HepG2 (cell line): Measurements from ENCODE around the gene GAS5. TPM values are rescaled to one million over a fixed set of nuclear protein-coding genes. Genes with fewer than 3 reads are reported as not detected.

Experiments used
- ATF3 ChIP-seq: sonication (generic); formaldehyde crosslinking; IDR thresholded peaks from 2 replicates; pipeline ENCODE4 v1.4.0; 2020; ENCODE audit warnings: missing genetic modification reagents
- BCL6 ChIP-seq: IDR thresholded peaks from 2 replicates; pipeline ENCODE4 v1.6.1; 2016; ENCODE audit warnings: missing genetic modification reagents, missing compliant biosample characterization
- GATA4 ChIP-seq: sonication (generic); IDR thresholded peaks from 2 replicates; pipeline ENCODE4 v1.6.1; 2016; ENCODE audit warnings: antibody characterized with exemption, low read depth, borderline replicate concordance
- KAT7 ChIP-seq: IDR thresholded peaks from 2 replicates; pipeline ENCODE4 v1.6.1; 2018; ENCODE audit warnings: borderline replicate concordance, missing compliant biosample characterization
- KDM5A ChIP-seq: fragments of 200-600 bp; sonication (generic); IDR thresholded peaks from 2 replicates; pipeline ENCODE4 v1.7.0; 2018; ENCODE audit warnings: antibody characterized with exemption, mild to moderate bottlenecking, low read length, borderline replicate concordance
- KMT2A ChIP-seq: sonication (generic); formaldehyde crosslinking; IDR thresholded peaks from 2 replicates; pipeline ENCODE4 v1.4.0; 2020; ENCODE audit warnings: missing genetic modification reagents
- MAFK ChIP-seq, 2 experiments: IDR thresholded peaks in 1 of 2; conservative IDR thresholded peaks in 1 of 2; 2 replicates each; pipeline ENCODE4 v1.6.1; 2011; ENCODE audit warnings: improper control_type of control experiment in 2 of 2, low read length in 2 of 2
- NKX3-1 ChIP-seq: sonication (generic); formaldehyde crosslinking; IDR thresholded peaks from 2 replicates; pipeline ENCODE4 v1.5.0; 2020; ENCODE audit warnings: missing genetic modification reagents
- NR2F2 ChIP-seq: IDR thresholded peaks from 2 replicates; pipeline ENCODE4 v1.6.1; 2012; ENCODE audit warnings: low read depth, inconsistent platforms, borderline replicate concordance
- PHF8 ChIP-seq: sonication (generic); formaldehyde crosslinking; IDR thresholded peaks from 2 replicates; pipeline ENCODE4 v1.5.0; 2020; ENCODE audit warnings: missing genetic modification reagents
- REL ChIP-seq: sonication (generic); formaldehyde crosslinking; conservative IDR thresholded peaks from 2 replicates; pipeline ENCODE4 v1.8.0; 2022; ENCODE audit warnings: mild to moderate bottlenecking, missing genetic modification reagents, moderate library complexity
- RXRA ChIP-seq: sonication (generic); formaldehyde crosslinking; IDR thresholded peaks from 2 replicates; pipeline ENCODE4 v1.5.1; 2020; ENCODE audit warnings: missing genetic modification reagents
- TBX2 ChIP-seq: sonication (generic); formaldehyde crosslinking; IDR thresholded peaks from 2 replicates; pipeline ENCODE4 v1.5.0; 2020; ENCODE audit warnings: missing genetic modification reagents, mild to moderate bottlenecking, borderline replicate concordance
- TMF1 ChIP-seq: sonication (generic); formaldehyde crosslinking; IDR thresholded peaks from 2 replicates; pipeline ENCODE4 v1.8.1; 2022; ENCODE audit warnings: low read depth, missing genetic modification reagents
- ZNF18 ChIP-seq: sonication (generic); formaldehyde crosslinking; IDR thresholded peaks from 2 replicates; pipeline ENCODE4 v1.8.0; 2022; ENCODE audit warnings: mild to moderate bottlenecking, missing genetic modification reagents; ENCODE audit not compliant: insufficient replicate concordance
- ZNF646 ChIP-seq: sonication (generic); formaldehyde crosslinking; IDR thresholded peaks from 2 replicates; pipeline ENCODE4 v1.9.0; 2021; ENCODE audit warnings: mild to moderate bottlenecking, missing genetic modification reagents
- ZNF878 ChIP-seq: sonication (generic); formaldehyde crosslinking; IDR thresholded peaks from 2 replicates; pipeline ENCODE4 v1.8.1; 2023; ENCODE audit warnings: mild to moderate bottlenecking, missing genetic modification reagents, moderate library complexity
- ZNF891 ChIP-seq: sonication (generic); formaldehyde crosslinking; IDR thresholded peaks from 2 replicates; pipeline ENCODE4 v1.5.0; 2020; ENCODE audit warnings: mild to moderate bottlenecking, missing genetic modification reagents
- polyA plus RNA-seq, 8 experiments: library from polyadenylated mRNA; depleted of rRNA in 3 of 8; stranded (reverse) in 7 of 8; unstranded in 1 of 8; fragments of >200 nt; fragmentation: Illumina TruSeq in 4 of 8; extraction: Trizol in 4 of 8; gene quantifications; 2 replicates each; pipeline versions ENCODE4 v1.2.1 to v1.2.3, GENCODE V29; 2011 to 2016; ENCODE audit warnings: low read depth in 4 of 8, missing spikeins in 1 of 8, mixed read lengths in 1 of 8; ENCODE audit not compliant: insufficient read depth in 1 of 8
- total RNA-seq, 5 experiments: library from RNA; depleted of rRNA; stranded (reverse); fragments of >200 nt; fragmentation: Illumina TruSeq; extraction: Trizol; gene quantifications; 2 replicates each; pipeline ENCODE4 v1.2.3, GENCODE V29; 2016; ENCODE audit warnings: low read depth in 1 of 5

GAS5 gene
- total and polyA plus RNA-seq, 2 of the 13 experiments (the other 11 are each of a cell fraction or from before 2014, with no cell fraction given), result 352 to 738 TPM

- TF ChIP-seq ZNF891 (CRISPR knock-in tag) (0 out of 2 replicates have a peak, but pooled peaks have one; percentile 7), TMF1 (CRISPR knock-in tag) (no peak), REL (CRISPR knock-in tag) (peak; percentile 63; the same call in 1 of the 2 replicates), RXRA (CRISPR knock-in tag) (peak; percentile 24; the same call in 1 of the 2 replicates), ATF3 (CRISPR knock-in tag) (peak; percentile 54; the same call in 1 of the 2 replicates), MAFK (conservative IDR thresholded peaks at IDR 0.05 in 1 of 2, IDR thresholded peaks at IDR 0.05 in 1 of 2; ENCODE audit: low read length in 2 of 2) (peak in 1 of 2 experiments; percentile 16; a peak in 1 of 4 replicates), ZNF878 (CRISPR knock-in tag) (no peak), ZNF646 (CRISPR knock-in tag) (0 out of 2 replicates have a peak, but pooled peaks have one; percentile 5), KMT2A (CRISPR knock-in tag) (peak; percentile 78), GATA4 (0 out of 2 replicates have a peak, but pooled peaks have one; percentile 9), BCL6 (CRISPR knock-in tag) (peak; percentile 9; the same call in 1 of the 2 replicates), KDM5A (peak; percentile 77), ZNF18 (peak; percentile 14), NR2F2 (0 out of 2 replicates have a peak, but pooled peaks have one; percentile 33), NKX3-1 (CRISPR knock-in tag) (no peak), PHF8 (CRISPR knock-in tag) (peak; percentile 44; the same call in 1 of the 2 replicates), KAT7 (0 out of 2 replicates have a peak, but pooled peaks have one; percentile 52), TBX2 (CRISPR knock-in tag) (no peak)
Measured at GRCh38 chr1:173823781-173824314, 43.9 kb downstream of the GAS5 start (continued).
